CD8-positive, alpha-beta memory T cell (primary cell): Measurements from ENCODE around the gene EFHC1. TPM values are rescaled to one million over a fixed set of nuclear protein-coding genes. Genes with fewer than 3 reads are reported as not detected.

Source experiments
- CTCF ChIA-PET: fragments of 350-600 bp; sonication (Branson Sonifier 250); formaldehyde crosslinking; loops from one replicate; lab custom pipeline; 2021; ENCODE audit warnings: antibody characterized with exemption; lab: Charles Lee
- POLR2A ChIA-PET: fragments of 350-600 bp; sonication (Branson Sonifier 250); formaldehyde crosslinking; loops from one replicate; lab custom pipeline; 2021; ENCODE audit warnings: antibody characterized with exemption; lab: Charles Lee
- DNase-seq, 5 donors: peaks; one replicate each; pipeline versions ENCODE4 v3.0.0 to v3.0.0-alpha.2; 2020 to 2022; ENCODE audit warnings: mixed read lengths in 1 of 5
- H3K27ac ChIP-seq: one replicate; pipeline ENCODE4 v1.7.0; 2013; ENCODE audit warnings: low read depth, mild to moderate bottlenecking, low read length, moderate library complexity
- H3K27me3 ChIP-seq: 2 replicates; pipeline ENCODE4 v1.7.0; 2013; ENCODE audit warnings: low read length, mild to moderate bottlenecking; ENCODE audit not compliant: insufficient read depth, poor library complexity, severe bottlenecking
- H3K36me3 ChIP-seq: 2 replicates; pipeline ENCODE4 v1.7.0; 2013; ENCODE audit warnings: mild to moderate bottlenecking, low read length, moderate library complexity; ENCODE audit not compliant: insufficient read depth
- H3K4me1 ChIP-seq: 2 replicates; pipeline ENCODE4 v1.7.0; 2013; ENCODE audit warnings: mild to moderate bottlenecking, low read length, moderate library complexity; ENCODE audit not compliant: insufficient read depth
- H3K4me3 ChIP-seq: 2 replicates; pipeline ENCODE4 v1.7.0; 2013; ENCODE audit warnings: mild to moderate bottlenecking, low read length
- H3K9me3 ChIP-seq: 2 replicates; pipeline ENCODE4 v1.7.0; 2013; ENCODE audit warnings: mild to moderate bottlenecking, low read length
- H3K27ac Mint-ChIP-seq, 8 donors: one replicate each; pipeline ENCODE4 v1.8.0; 2020 to 2021; ENCODE audit warnings: mixed read lengths in 8 of 8, mild to moderate bottlenecking in 6 of 8, inconsistent platforms in 3 of 8, moderate library complexity in 3 of 8
- H3K27me3 Mint-ChIP-seq, 2 donors: one replicate each; pipeline ENCODE4 v1.8.0; 2020 to 2021; ENCODE audit warnings: mixed read lengths in 2 of 2, mild to moderate bottlenecking in 1 of 2, moderate library complexity in 1 of 2
- H3K36me3 Mint-ChIP-seq, 3 donors: one replicate each; pipeline ENCODE4 v1.8.0; 2020 to 2021; ENCODE audit warnings: mixed read lengths in 3 of 3, inconsistent platforms in 1 of 3, mild to moderate bottlenecking in 1 of 3
- H3K4me1 Mint-ChIP-seq, 3 donors: one replicate each; pipeline ENCODE4 v1.8.0; 2020 to 2021; ENCODE audit warnings: mixed read lengths in 3 of 3, inconsistent platforms in 1 of 3, mild to moderate bottlenecking in 1 of 3
- H3K4me3 Mint-ChIP-seq, 7 donors: one replicate each; pipeline ENCODE4 v1.8.0; 2020 to 2021; ENCODE audit warnings: mixed read lengths in 7 of 7, mild to moderate bottlenecking in 6 of 7, moderate library complexity in 4 of 7, inconsistent platforms in 2 of 7
- H3K9me3 Mint-ChIP-seq, 5 donors: one replicate each; pipeline ENCODE4 v1.8.0; 2020 to 2022; ENCODE audit warnings: mixed read lengths in 5 of 5, mild to moderate bottlenecking in 3 of 5, moderate library complexity in 2 of 5, inconsistent platforms in 1 of 5
- polyA plus RNA-seq: library from polyadenylated mRNA; unstranded; fragments of 300-500 nt; fragmentation: Illumina TruSeq; gene quantifications from one replicate; pipeline ENCODE4 v1.2.3, GENCODE V29; 2021
- total RNA-seq, 2 experiments: library from RNA; stranded (reverse); gene quantifications; one replicate each; pipeline ENCODE4 v1.2.3, GENCODE V29; 2021

Gene EFHC1
- total and polyA plus RNA-seq, 3 experiments from 2014 or later: 1.9 to 5.1 (median 2.6) TPM

DNA sequence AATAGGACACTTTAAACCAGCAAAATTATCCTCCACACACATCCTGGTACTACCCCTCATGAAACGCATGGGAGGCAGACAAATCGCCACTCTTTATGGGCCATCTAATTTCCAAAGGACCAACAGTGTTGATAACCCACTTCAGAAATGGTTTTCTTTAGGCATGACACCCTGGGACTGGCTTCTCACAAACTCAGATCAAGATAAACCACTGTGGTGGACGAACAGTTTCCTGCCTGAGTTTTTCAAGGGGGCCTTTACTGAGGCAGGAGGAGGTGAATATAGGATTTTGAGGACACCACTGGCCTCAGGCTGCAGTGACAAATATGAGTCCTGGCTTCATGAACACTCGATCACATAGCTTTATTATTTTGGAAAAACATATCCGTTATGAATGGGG is 130.7 kb downstream of the EFHC1 start:
- Histone ChIP-seq H3K27me3 (no peaks in the 10 kb centered on the region), H3K27ac (no peak overlapping the region), H3K9me3 (no peaks in the 10 kb centered on the region), H3K36me3 (no peaks in the 10 kb centered on the region), H3K4me3 (no peak overlapping the region), H3K4me1 (peaks cover 6% of the 10 kb centered on the region)
- POLR2A ChIA-PET: no interaction called here
- Mint-ChIP-seq H3K4me1 (peaks cover 37 to 71% (median 56%) of the 10 kb centered on the region in 3 donors), H3K4me3 (no peak overlapping the region), H3K36me3 (peaks cover 4 to 12% (median 11%) of the 10 kb centered on the region in 3 donors), H3K27me3 (no peaks in the 10 kb centered on the region), H3K9me3 (no peaks in the 10 kb centered on the region), H3K27ac (no peak overlapping the region)
- no peak for DNase-seq
- CTCF ChIA-PET: no interaction called here

DNA sequence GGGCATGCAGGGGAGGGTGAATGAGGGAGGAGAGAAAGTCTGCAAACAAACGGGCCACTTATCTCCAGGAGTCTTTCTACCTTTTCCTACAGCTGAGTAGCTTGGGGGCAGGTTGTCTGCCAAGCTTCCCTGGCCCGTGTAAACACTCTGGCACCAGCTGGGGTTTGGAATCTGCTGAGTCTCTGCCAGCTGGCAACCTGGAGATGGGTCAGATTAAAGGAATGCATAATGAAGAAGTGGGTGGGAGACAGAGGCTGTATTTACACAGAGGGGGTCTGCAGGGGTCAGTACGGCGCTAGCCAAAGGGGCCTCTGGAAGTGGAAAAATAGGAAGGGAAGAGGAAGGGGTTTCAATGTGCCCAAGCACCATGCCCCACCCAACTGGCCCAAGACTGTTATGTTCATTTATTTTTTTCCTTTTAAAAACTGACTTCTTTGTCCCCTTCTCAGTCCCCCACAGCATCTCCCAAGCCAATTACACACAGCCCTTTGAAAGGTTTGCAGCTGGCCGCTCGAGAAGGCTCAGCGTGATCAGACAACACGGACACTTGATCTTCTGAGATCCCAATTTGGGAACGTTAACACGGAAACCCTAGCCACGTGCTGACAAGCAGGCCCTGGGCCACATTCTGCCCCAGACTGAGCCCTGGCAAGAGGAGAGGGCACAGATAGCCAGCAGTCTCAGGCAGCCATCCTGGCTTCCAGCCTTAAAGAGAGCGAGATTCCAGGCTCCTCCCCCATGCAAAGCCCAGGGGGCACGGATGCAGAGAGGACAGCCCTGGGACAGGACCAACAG is 131.5 kb downstream of the EFHC1 start:
- no peaks in the 10 kb centered on the region for H3K9me3 Mint-ChIP-seq
- POLR2A ChIA-PET: no interaction called here
- no peaks in the 10 kb centered on the region for H3K27me3 ChIP-seq
- H3K9me3 ChIP-seq: no peaks in the 10 kb centered on the region
- no peak overlapping the region for H3K27ac ChIP-seq
- no peak overlapping the region for H3K4me3 Mint-ChIP-seq
- peak overlapping the region in 1 of 8 donors; percentile 39 for H3K27ac Mint-ChIP-seq
- no peak for DNase-seq
- H3K4me3 ChIP-seq: no peak overlapping the region
- H3K36me3 ChIP-seq: no peaks in the 10 kb centered on the region
- peaks cover 32 to 64% (median 50%) of the 10 kb centered on the region in 3 donors for H3K4me1 Mint-ChIP-seq
- peaks cover 6% of the 10 kb centered on the region for H3K4me1 ChIP-seq
- no peaks in the 10 kb centered on the region for H3K27me3 Mint-ChIP-seq
- H3K36me3 Mint-ChIP-seq: peaks cover 4 to 11% (median 9%) of the 10 kb centered on the region in 3 donors
- CTCF ChIA-PET: interaction anchor here (0.7 kb wide), 1 partner anchor 101 kb away, joined by 3 read pairs; no protein-coding TSS in a partner anchor

DNA sequence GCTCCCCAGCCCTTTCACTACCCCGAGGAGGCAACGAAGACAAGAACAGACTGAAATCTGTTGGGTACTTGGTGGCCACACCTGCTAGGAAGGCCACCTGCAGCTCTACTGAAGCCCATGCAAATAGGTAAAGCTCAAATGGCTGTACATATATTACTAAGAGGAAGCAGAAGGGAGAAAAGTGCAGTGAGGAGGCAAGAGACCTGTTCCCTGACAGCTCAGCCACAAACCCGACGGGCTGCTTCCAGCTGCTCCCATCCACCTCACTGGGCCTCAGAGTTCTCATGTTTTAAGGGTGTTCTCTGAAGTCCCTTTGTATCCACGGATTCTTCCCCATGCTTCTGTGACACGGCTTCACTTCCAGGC is 132.1 kb downstream of the EFHC1 start:
- Histone ChIP-seq H3K4me1 (peaks cover 6% of the 10 kb centered on the region), H3K27ac (no peak overlapping the region), H3K4me3 (no peak overlapping the region), H3K9me3 (no peaks in the 10 kb centered on the region), H3K27me3 (no peaks in the 10 kb centered on the region), H3K36me3 (no peaks in the 10 kb centered on the region)
- POLR2A ChIA-PET: no interaction called here
- Mint-ChIP-seq H3K4me1 (peaks cover 27 to 60% (median 47%) of the 10 kb centered on the region in 3 donors), H3K36me3 (peaks cover 4 to 7% (median 6%) of the 10 kb centered on the region in 3 donors), H3K27me3 (no peaks in the 10 kb centered on the region), H3K27ac (peak overlapping the region in 1 of 8 donors; percentile 9), H3K4me3 (no peak overlapping the region), H3K9me3 (no peaks in the 10 kb centered on the region)
- no peak for DNase-seq
- CTCF ChIA-PET: interaction anchor here (0.7 to 1.5 kb wide), 2 partner anchors 16 to 100 kb away, joined by 3 read pairs; no protein-coding TSS in a partner anchor

DNA sequence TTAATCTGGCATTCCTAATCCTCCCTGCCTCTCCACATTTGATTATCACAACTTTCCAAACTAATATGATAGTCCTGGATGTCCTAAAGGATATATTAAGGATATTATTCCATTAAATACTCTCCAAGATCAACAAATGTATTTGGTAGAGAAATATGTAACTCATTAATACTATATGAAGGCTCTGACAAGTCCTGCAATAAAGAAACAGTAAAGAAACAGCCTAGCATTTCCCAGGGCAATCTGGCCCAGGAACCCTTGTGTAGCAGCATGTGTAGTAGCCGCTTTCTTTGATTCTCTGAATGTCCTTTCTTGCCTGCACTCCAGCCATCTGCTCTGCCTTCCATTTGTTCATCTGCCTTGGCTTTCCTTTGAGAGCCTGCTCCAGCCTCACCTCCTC is 133.0 kb downstream of the EFHC1 start:
- H3K27me3 Mint-ChIP-seq: no peaks in the 10 kb centered on the region
- CTCF ChIA-PET: interaction anchor here (1.5 kb wide), 1 partner anchor 17 kb away, joined by 3 read pairs; no protein-coding TSS in a partner anchor
- no peaks in the 10 kb centered on the region for H3K27me3 ChIP-seq
- peaks cover 6% of the 10 kb centered on the region for H3K4me1 ChIP-seq
- no peak overlapping the region for H3K27ac ChIP-seq
- H3K4me3 ChIP-seq: no peak overlapping the region
- H3K36me3 ChIP-seq: no peaks in the 10 kb centered on the region
- no peak overlapping the region for H3K4me3 Mint-ChIP-seq
- DNase-seq: no peak
- H3K9me3 Mint-ChIP-seq: no peaks in the 10 kb centered on the region
- H3K9me3 ChIP-seq: no peaks in the 10 kb centered on the region
- POLR2A ChIA-PET: no interaction called here
- peak overlapping the region in 2 of 8 donors; percentile 48 to 53 for H3K27ac Mint-ChIP-seq
- peaks cover 4 to 7% (median 6%) of the 10 kb centered on the region in 3 donors for H3K36me3 Mint-ChIP-seq
- peaks cover 22 to 60% (median 46%) of the 10 kb centered on the region in 3 donors for H3K4me1 Mint-ChIP-seq

DNA sequence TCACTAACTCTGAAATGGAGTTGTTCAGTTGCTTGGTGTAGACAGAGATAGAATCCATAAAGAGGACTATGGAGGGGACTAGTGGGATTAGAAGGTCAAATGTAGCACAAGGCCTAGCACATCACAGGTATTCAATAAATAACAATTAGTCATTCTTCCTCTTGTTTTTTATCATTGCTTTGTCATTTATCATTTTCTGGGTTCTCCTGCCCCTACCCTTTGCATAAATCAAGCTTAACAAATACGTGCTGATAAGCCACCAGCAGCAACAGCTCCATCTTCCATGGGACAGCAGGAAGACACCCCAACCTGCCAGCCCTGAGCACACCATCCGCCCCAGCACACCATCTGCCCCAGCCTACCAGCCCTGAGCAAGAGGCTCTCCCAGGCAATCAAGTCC is 133.6 kb downstream of the EFHC1 start:
- Histone ChIP-seq H3K27me3 (no peaks in the 10 kb centered on the region), H3K36me3 (no peaks in the 10 kb centered on the region), H3K27ac (no peak overlapping the region), H3K4me3 (no peak overlapping the region), H3K9me3 (no peaks in the 10 kb centered on the region), H3K4me1 (peaks cover 6% of the 10 kb centered on the region)
- Mint-ChIP-seq H3K9me3 (no peaks in the 10 kb centered on the region), H3K27me3 (no peaks in the 10 kb centered on the region), H3K27ac (no peak overlapping the region), H3K4me3 (no peak overlapping the region), H3K36me3 (peaks cover 4 to 7% (median 5%) of the 10 kb centered on the region in 3 donors), H3K4me1 (peaks cover 24 to 58% (median 47%) of the 10 kb centered on the region in 3 donors)
- ChIA-PET CTCF (interaction anchor here (1.5 kb wide), 1 partner anchor 17 kb away, joined by 3 read pairs; no protein-coding TSS in a partner anchor), POLR2A (no interaction called here)
- no peak for DNase-seq

DNA sequence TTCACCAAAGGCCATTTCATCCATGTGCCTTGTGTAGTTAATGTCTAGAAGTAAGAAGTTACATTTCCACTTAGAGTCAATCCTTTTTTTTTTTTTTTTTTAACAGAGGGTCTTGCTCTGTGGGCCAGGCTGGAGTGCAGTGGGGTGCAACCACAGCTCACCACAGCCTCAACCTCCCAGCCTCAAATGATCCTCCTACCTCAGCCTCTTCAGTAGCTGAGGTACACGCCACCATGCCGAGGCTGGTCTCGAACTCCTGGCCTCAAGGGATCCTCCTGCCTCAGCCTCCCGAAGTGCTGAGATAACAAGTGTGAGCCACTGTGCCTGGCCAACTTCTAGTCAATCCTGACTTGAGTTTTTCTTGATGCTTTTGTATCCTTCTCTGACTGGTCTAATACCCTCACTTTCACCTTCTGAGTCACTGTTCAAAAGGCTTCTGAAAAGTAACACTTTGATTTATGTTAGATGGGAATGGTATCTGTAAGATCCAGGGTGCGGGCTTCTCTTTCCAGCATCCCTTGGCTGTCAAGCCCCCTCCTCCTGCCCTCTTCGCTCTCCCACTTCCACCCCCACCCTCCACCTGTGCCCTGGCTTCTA is 134.6 kb downstream of the EFHC1 start:
- peaks cover 0 to 11% (median 5%) of the 10 kb centered on the region in 3 donors for H3K36me3 Mint-ChIP-seq
- ChIA-PET POLR2A (no interaction called here), CTCF (no interaction called here)
- H3K4me1 Mint-ChIP-seq: peaks cover 24 to 61% (median 46%) of the 10 kb centered on the region in 3 donors
- DNase-seq: no peak
- H3K4me3 Mint-ChIP-seq: no peak overlapping the region
- H3K27me3 ChIP-seq: no peaks in the 10 kb centered on the region
- no peak overlapping the region for H3K27ac Mint-ChIP-seq
- H3K9me3 ChIP-seq: no peaks in the 10 kb centered on the region
- H3K27me3 Mint-ChIP-seq: no peaks in the 10 kb centered on the region
- H3K27ac ChIP-seq: no peak overlapping the region
- no peaks in the 10 kb centered on the region for H3K9me3 Mint-ChIP-seq
- no peaks in the 10 kb centered on the region for H3K36me3 ChIP-seq
- peaks cover 6% of the 10 kb centered on the region for H3K4me1 ChIP-seq
- H3K4me3 ChIP-seq: no peak overlapping the region

DNA sequence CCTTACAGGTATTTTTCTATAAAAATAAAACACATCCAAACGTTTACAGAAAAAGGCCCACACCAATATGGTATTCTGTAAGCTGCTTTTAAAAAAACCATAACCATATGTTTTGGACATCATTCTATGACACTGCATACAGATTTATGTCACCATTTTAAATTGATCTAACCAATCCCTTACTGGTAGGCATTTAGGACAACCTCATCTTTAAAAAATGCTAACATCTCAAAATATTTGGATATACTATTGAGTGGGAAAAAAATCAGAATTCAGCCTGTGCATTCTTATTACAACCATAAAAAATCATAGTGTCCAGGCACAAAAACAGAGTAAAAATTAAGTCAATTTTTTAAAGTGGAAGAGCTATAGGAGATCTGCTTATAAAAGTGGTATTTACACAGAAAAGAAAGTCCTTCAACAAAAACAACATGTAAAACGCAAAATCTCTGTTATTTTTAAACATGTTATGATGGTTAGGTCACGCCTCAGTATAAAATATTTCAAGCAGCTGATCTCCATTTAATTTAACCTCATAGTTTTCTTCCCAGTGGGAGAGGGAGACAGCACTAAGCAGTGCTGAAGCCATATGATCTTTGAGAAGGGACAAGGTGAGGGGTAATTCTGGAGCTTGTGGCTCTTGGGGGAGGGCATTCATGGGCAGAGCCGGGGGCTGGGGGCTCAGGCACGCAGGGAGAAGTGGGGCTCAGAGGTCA is 135.5 kb downstream of the EFHC1 start:
- peaks cover 6% of the 10 kb centered on the region for H3K4me1 ChIP-seq
- H3K27ac ChIP-seq: no peak overlapping the region
- H3K36me3 ChIP-seq: no peaks in the 10 kb centered on the region
- no peak for DNase-seq
- no peak overlapping the region for H3K4me3 ChIP-seq
- peak overlapping the region in 1 of 8 donors; percentile 89 for H3K27ac Mint-ChIP-seq
- H3K9me3 Mint-ChIP-seq: no peaks in the 10 kb centered on the region
- peaks cover 0 to 11% (median 5%) of the 10 kb centered on the region in 3 donors for H3K36me3 Mint-ChIP-seq
- no peaks in the 10 kb centered on the region for H3K27me3 ChIP-seq
- POLR2A ChIA-PET: no interaction called here
- no peak overlapping the region for H3K4me3 Mint-ChIP-seq
- H3K27me3 Mint-ChIP-seq: no peaks in the 10 kb centered on the region
- CTCF ChIA-PET: interaction anchor here (1.6 kb wide), 1 partner anchor 11 kb away, joined by 5 read pairs; no protein-coding TSS in a partner anchor
- H3K4me1 Mint-ChIP-seq: peaks cover 21 to 59% (median 41%) of the 10 kb centered on the region in 3 donors
- H3K9me3 ChIP-seq: no peaks in the 10 kb centered on the region
